GM12878 (cell line): Measurements from ENCODE around the gene PLEKHO1. TPM values are rescaled to one million over a fixed set of nuclear protein-coding genes. Genes with fewer than 3 reads are reported as not detected.

ENCODE experiments used
- ASH2L ChIP-seq: fragments of 300-600, 200-600 bp; sonication (generic); IDR thresholded peaks from 2 replicates; pipeline ENCODE4 v1.6.1; 2017; ENCODE audit warnings: low read depth, mild to moderate bottlenecking, borderline replicate concordance
- BACH1 ChIP-seq: fragments of 450-650 bp; IDR thresholded peaks from 2 replicates; pipeline ENCODE4 v1.6.1; 2017; ENCODE audit warnings: mild to moderate bottlenecking, borderline replicate concordance
- CEBPB ChIP-seq, 2 experiments: fragments of 150-350 bp in 1 of 2; IDR thresholded peaks; 2 replicates each; pipeline ENCODE4 v1.6.1; 2012 to 2014; ENCODE audit warnings: low read depth in 2 of 2, low read length in 2 of 2, borderline replicate concordance in 1 of 2, inconsistent platforms in 1 of 2
- HCFC1 ChIP-seq: fragments of 150-350 bp; IDR thresholded peaks from 2 replicates; pipeline ENCODE4 v1.6.1; 2014; ENCODE audit warnings: low read length
- RAD51 ChIP-seq: fragments of 450-650 bp; IDR thresholded peaks from 2 replicates; pipeline ENCODE4 v1.6.1; 2016; ENCODE audit warnings: moderate library complexity, mild to moderate bottlenecking, inconsistent platforms
- SMARCA5 ChIP-seq: fragments of 450-650 bp; IDR thresholded peaks from 2 replicates; pipeline ENCODE4 v1.6.1; 2017; ENCODE audit warnings: mild to moderate bottlenecking
- SMC3 ChIP-seq: IDR thresholded peaks from 2 replicates; pipeline ENCODE4 v1.6.1; 2011; ENCODE audit warnings: low read length, improper control_type of control experiment, borderline replicate concordance
- TCF3 ChIP-seq: IDR thresholded peaks from 2 replicates; pipeline ENCODE4 v1.6.1; 2012; ENCODE audit warnings: low read depth, mild to moderate bottlenecking, low read length, borderline replicate concordance; ENCODE audit not compliant: insufficient read depth
- ZZZ3 ChIP-seq: IDR thresholded peaks from 2 replicates; pipeline ENCODE4 v1.6.1; 2011; ENCODE audit warnings: low read depth; ENCODE audit not compliant: control insufficient read depth, insufficient read length
- polyA plus RNA-seq, 11 experiments: library from polyadenylated mRNA; depleted of rRNA in 4 of 11; unstranded in 6 of 11; stranded (reverse) in 5 of 11; fragments of >200 nt; fragmentation: Nextera tagmentation in 4 of 11; fragmentation: Illumina TruSeq in 1 of 11; extraction: Ambion mirVana in 4 of 11; extraction: Trizol in 1 of 11; gene quantifications; 1 replicate in 1 of 11; 2 replicates in 10 of 11; pipeline versions ENCODE4 v1.2.1 to v1.2.3, GENCODE V29; 2011 to 2016; ENCODE audit warnings: inconsistent platforms in 2 of 11, missing spikeins in 2 of 11, low read depth in 1 of 11
- total RNA-seq, 4 experiments: library from RNA; depleted of rRNA in 3 of 4; stranded (reverse); fragments of >200 nt in 3 of 4; fragmentation: Illumina TruSeq in 1 of 4; extraction: Trizol in 1 of 4; gene quantifications; 2 replicates each; pipeline versions ENCODE4 v1.2.1 to v1.2.3, GENCODE V29; 2013 to 2021
- TF ChIP-seq, protein P1 (sequence below): fragments of 450-650 bp; formaldehyde crosslinking; IDR thresholded peaks from 2 replicates; pipeline ENCODE4 v1.5.0; 2022; ENCODE audit warnings: mild to moderate bottlenecking, missing genetic modification characterization
- TF ChIP-seq, protein P2 (sequence below): IDR thresholded peaks from 2 replicates; pipeline ENCODE4 v1.6.1; 2012; ENCODE audit warnings: mild to moderate bottlenecking, low read depth, low read length

The PLEKHO1 gene
- total and polyA plus RNA-seq, 10 of the 15 experiments (the other 5 are each of a cell fraction or from before 2014, with no cell fraction given), result 5.3 to 184 (median 88.8) TPM

DNA sequence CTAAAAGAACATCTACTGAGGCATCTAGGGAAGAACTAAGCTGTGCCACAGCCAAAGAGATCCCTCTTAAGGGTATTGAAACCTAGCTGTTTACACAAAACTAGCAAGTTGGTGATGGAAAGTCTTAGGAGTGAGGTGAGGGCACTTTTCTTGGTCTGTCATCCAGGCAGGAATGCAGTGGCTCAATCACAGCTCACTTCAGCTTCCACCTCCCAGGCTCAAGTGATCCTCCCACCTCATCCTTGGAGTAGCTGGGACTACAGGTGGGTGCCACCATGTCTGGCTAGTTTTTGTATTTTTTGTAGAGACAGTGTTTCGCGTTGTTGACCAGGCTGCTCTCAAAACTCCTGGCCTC is 2.4 kb downstream of the PLEKHO1 start (continued):
- TF ChIP-seq, protein P1, sequence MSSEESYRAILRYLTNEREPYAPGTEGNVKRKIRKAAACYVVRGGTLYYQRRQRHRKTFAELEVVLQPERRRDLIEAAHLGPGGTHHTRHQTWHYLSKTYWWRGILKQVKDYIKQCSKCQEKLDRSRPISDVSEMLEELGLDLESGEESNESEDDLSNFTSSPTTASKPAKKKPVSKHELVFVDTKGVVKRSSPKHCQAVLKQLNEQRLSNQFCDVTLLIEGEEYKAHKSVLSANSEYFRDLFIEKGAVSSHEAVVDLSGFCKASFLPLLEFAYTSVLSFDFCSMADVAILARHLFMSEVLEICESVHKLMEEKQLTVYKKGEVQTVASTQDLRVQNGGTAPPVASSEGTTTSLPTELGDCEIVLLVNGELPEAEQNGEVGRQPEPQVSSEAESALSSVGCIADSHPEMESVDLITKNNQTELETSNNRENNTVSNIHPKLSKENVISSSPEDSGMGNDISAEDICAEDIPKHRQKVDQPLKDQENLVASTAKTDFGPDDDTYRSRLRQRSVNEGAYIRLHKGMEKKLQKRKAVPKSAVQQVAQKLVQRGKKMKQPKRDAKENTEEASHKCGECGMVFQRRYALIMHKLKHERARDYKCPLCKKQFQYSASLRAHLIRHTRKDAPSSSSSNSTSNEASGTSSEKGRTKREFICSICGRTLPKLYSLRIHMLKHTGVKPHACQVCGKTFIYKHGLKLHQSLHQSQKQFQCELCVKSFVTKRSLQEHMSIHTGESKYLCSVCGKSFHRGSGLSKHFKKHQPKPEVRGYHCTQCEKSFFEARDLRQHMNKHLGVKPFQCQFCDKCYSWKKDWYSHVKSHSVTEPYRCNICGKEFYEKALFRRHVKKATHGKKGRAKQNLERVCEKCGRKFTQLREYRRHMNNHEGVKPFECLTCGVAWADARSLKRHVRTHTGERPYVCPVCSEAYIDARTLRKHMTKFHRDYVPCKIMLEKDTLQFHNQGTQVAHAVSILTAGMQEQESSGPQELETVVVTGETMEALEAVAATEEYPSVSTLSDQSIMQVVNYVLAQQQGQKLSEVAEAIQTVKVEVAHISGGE (CRISPR knock-in tag), result no peak
- TF ChIP-seq RAD51 (no peak), SMARCA5 (no peak), ZZZ3 (no peak), CEBPB (IDR thresholded peaks at IDR 0.05; ENCODE audit: borderline replicate concordance in 1 of 2, low read depth in 2 of 2, low read length in 2 of 2) (no peak), HCFC1 (no peak), SMC3 (no peak), ASH2L (no peak), TCF3 (no peak), BACH1 (no peak)
- TF ChIP-seq, protein P2, sequence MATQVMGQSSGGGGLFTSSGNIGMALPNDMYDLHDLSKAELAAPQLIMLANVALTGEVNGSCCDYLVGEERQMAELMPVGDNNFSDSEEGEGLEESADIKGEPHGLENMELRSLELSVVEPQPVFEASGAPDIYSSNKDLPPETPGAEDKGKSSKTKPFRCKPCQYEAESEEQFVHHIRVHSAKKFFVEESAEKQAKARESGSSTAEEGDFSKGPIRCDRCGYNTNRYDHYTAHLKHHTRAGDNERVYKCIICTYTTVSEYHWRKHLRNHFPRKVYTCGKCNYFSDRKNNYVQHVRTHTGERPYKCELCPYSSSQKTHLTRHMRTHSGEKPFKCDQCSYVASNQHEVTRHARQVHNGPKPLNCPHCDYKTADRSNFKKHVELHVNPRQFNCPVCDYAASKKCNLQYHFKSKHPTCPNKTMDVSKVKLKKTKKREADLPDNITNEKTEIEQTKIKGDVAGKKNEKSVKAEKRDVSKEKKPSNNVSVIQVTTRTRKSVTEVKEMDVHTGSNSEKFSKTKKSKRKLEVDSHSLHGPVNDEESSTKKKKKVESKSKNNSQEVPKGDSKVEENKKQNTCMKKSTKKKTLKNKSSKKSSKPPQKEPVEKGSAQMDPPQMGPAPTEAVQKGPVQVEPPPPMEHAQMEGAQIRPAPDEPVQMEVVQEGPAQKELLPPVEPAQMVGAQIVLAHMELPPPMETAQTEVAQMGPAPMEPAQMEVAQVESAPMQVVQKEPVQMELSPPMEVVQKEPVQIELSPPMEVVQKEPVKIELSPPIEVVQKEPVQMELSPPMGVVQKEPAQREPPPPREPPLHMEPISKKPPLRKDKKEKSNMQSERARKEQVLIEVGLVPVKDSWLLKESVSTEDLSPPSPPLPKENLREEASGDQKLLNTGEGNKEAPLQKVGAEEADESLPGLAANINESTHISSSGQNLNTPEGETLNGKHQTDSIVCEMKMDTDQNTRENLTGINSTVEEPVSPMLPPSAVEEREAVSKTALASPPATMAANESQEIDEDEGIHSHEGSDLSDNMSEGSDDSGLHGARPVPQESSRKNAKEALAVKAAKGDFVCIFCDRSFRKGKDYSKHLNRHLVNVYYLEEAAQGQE, result no peak
